GM12865 (cell line): ENCODE data around the gene LRRC25.
"Not testable (repeated sequence)": the region's sequence is repeated elsewhere in the genome, so short reads cannot be mapped to it uniquely, and the experiment has no call there.

Source experiments
- DNase-seq: peaks from one replicate; pipeline ENCODE4 v3.0.0; 2010; ENCODE audit warnings: low read depth
- H3K4me3 ChIP-seq: 2 replicates; pipeline ENCODE4 v1.5.1; 2011; ENCODE audit warnings: mild to moderate bottlenecking, low read depth, low read length, control low read depth
- CTCF ChIP-seq: IDR thresholded peaks from 2 replicates; pipeline ENCODE4 v1.5.1; 2011; ENCODE audit warnings: low read length, control low read depth, low read depth, inconsistent platforms; ENCODE audit not compliant: insufficient read depth; ENCODE audit errors: missing control alignments

LRRC25 gene

DNA sequence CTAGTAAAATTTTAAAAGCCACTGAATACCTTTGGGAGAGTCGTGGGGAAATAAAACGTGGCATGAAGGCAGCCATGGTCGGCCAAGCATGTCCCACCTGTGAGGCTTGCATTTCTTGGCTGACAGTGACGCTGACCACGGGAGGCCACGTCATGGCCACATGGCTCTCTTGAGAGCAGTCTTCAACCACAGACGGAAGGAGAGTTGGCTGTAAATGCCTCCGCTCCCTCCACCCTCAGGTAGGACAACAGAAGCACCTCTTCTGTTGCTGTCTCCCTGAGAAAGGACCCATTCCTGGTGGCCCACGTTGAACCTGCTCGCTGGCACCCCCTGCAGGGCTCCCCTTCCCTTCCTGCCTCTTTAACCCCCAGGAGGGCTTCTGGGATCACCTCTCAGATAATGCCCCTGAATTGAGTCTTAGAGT is 10.6 kb upstream of the LRRC25 start:
- DNase-seq, result peak; percentile 90
- peak; percentile 62 for TF ChIP-seq CTCF
- no peak overlapping the region for H3K4me3 ChIP-seq

- DNase-seq, result no peak
- no peak for TF ChIP-seq CTCF
- no peak overlapping the region for H3K4me3 ChIP-seq
Measured at GRCh38 chr19:18406749-18407148, 9.3 kb upstream of the LRRC25 start.

GRCh38 chr19:18405754-18406153 is 8.3 kb upstream of the LRRC25 start:
- not testable (repeated sequence) for H3K4me3 ChIP-seq, DNase-seq

- not testable (repeated sequence) for DNase-seq, H3K4me3 ChIP-seq
Measured at GRCh38 chr19:18402455-18403248, 5.2 kb upstream of the LRRC25 start.

GRCh38 chr19:18401580-18402112 is 4.2 kb upstream of the LRRC25 start:
- peak; percentile 81 for DNase-seq
- H3K4me3 ChIP-seq, result no peak overlapping the region
- peak; percentile 31 for TF ChIP-seq CTCF

- no peak for TF ChIP-seq CTCF
- H3K4me3 ChIP-seq, result no peak overlapping the region
- no peak for DNase-seq
Measured at GRCh38 chr19:18399008-18399407, 1.6 kb upstream of the LRRC25 start.

- peak overlapping the region; percentile 42 for H3K4me3 ChIP-seq
- TF ChIP-seq CTCF, result no peak
- DNase-seq, result no peak
Measured at GRCh38 chr19:18396471-18397241, 766 bp downstream of the LRRC25 start.
